Lung microvascular endothelial cell (primary cell): ENCODE data around the gene IFTAP. TPM values are rescaled to one million over a fixed set of nuclear protein-coding genes. Genes with fewer than 3 reads are reported as not detected.

Experiments used
- DNase-seq, 2 donors: peaks; one replicate each; pipeline versions ENCODE4 v3.0.0 to v3.0.0-alpha.2; 2010; ENCODE audit warnings: low read depth in 2 of 2
- total RNA-seq: library from RNA; depleted of rRNA; stranded (reverse); fragments of >200 nt; gene quantifications from 2 replicates; pipeline ENCODE4 v1.2.1, GENCODE V29; 2014

IFTAP gene
- total RNA-seq, 1 donor from 2014 or later: 27.0 TPM

GRCh38 chr11:36596880-36597279, 2.6 kb downstream of the IFTAP start:
- no peak for DNase-seq

GRCh38 chr11:36598051-36598450, 3.7 kb downstream of the IFTAP start, which contains the start of gene RAG2:
RAG2 (minus strand) TSS chr11:36598236; CDS start chr11:36594168, 4,068 bp downstream.
- no peak for DNase-seq

- DNase-seq: no peak
These were observed 5.9 kb downstream of the IFTAP start for GRCh38 chr11:36600180-36600579.

GRCh38 chr11:36601155-36601554, 6.9 kb downstream of the IFTAP start:
- no peak for DNase-seq

DNA sequence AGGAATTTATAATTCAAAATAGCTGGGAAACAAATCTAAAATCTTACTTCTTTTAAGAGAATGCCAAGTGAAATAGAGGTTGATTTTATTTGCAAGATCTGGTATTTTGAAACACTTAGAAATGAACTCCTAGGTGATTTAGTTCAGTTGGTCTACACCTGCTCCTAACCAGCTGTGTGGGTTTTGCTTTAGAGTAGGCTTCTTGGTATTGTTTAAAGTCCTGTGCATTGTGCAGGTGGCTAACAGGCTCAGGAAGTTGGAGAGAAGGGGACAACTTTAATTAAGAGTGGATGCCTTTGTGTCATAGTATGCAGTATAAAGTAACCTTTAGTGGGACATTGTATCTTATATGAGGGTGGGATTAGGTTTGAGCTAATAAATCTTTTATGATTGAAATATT, 7.8 kb downstream of the IFTAP start:
- no peak for DNase-seq

DNA sequence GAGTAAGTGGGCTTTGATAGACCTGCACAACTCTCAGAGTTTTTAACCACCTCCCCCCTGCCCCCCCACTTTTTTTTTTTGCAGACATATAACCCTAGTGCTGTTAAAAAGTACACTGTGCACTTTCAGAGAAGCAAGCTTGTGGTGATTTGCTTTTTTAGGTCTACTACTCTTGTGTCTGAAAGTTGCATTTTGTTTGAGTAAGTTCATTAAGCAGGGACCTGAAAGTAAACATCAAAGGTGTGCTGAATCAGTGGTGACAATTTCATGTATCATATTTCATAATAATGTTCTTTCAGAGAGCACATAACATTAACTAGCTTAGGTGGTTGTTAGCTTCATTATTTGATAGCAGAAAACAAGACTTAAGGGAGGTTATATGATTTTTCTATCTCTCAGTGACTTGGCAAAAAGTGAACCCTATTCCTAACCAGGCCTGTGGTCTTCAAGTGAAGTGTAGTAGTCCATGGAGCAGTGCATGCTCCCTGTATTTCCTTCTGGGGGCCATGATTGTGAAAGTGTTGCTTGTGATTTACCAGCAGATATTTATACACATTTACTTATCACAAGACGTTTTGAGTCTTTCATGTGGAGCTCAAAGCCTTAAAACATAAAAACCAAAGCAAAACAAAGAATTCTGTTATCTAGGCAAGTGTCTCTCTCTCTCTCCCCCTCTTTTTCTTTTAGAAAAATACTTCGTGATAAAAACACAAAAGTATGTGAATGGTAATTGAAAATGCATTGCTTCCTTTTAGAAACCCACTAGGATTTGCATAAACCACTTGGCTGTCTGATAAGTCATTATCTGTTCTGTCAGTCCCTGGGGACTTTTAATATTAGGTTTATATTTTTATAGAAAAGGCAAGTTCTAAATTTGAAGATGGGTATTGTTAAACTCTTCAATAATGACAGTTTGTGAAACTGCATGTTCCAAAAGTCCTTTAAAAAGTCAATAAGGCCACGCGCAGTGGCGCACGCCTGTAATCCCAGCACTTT, 11.2 kb downstream of the IFTAP start:
- DNase-seq: no peak

- no peak for DNase-seq
These were observed 14.3 kb downstream of the IFTAP start for GRCh38 chr11:36608491-36609199.

DNA sequence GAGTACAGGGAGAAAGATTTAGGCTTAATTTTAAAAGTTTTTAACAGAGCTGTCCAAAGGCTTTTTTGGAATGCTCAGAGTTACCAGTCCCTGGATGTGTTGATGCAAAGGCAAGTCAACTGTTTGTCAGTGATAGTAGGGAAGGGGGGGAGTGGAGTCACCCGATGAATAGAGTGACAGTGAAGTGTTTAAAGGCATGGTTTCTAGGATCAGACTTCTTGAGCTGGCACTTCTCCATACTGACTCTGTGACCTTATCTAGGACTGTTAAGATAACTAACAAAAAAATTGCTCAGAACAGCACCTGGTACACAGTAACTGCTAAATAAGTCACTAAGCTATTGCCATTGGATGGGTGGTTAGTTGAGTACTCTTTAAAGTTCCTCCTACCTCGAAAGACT, 15.1 kb downstream of the IFTAP start:
- DNase-seq: no peak

DNA sequence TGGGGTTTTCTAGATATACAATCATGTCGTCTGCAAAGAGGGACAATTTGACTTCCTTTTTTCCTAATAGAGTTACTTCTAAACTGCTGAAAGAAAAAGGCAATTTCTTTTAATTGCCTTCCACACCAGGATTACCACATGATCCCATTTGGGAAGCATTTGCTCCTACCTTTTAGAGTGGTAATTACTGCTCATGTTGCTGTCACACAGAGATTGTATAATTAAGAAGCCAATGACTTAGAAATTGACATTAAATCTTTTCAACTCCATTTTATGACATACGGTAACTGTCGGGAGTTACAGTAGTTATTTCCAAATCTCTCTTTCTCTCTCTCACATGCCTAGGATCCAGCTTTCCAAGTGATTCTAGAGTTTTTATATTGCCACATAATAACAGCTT, 21.5 kb downstream of the IFTAP start:
- DNase-seq: no peak

DNA sequence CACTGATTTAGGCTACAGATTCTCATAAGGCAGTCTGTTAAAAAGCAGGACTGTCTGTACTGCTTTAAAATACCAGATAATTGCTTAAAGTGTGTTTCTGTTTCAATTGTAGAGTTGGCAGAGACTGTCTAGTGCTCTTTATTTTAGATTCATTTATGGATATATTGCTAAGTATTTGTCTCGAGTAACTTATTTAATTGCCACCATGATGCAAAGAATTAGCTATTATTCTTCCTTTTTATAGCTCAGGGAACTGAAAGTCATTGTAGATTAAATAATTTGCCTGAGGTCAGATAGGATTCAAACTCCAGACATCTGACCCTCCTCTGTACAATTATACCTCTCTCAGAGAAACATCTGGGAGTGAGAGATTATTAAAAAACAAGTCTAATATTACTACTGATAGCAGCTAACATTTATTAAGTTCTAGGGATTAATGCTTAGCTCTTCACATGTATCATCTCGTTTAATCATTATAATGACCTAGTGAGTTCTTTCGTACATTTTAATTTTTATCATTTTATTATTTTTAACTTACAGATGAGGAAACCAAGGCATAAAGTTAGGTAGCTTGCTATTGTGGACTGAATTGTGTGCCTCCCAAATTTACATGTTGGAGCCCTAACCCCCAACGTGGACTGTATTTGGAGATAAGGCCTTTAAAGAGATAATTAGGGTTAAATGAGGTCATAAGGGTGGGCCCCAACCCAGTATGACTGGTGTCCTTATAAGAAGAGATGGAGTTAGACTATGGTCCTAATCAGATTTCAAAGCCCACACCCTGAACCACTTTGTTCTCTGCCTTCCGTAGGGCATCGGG, 23.5 kb downstream of the IFTAP start:
- no peak for DNase-seq

GRCh38 chr11:36618363-36619047, 24.2 kb downstream of the IFTAP start:
- no peak for DNase-seq

- DNase-seq: peak; percentile 1 to 86
These were observed 25.2 kb downstream of the IFTAP start for GRCh38 chr11:36619502-36619901.

DNA sequence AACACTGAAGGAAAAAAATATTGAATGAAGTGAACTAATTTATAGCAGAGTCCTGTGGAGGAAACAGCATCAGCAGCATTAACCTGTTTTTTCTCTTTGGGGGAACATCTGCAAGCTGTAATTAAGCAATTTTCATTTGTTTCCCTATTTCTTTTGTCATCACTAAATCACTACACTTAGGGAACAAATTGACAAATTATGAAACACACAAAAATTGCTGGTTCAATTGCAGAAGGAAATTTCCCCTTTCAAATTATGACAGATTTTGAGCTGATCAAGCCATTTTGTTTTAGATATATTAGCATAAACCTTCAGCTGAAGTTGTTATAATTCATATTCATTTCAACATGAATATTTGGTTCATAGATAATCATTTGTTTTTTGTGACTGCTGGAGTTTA, 25.9 kb downstream of the IFTAP start:
- no peak for DNase-seq

GRCh38 chr11:36622431-36623136, 28.3 kb downstream of the IFTAP start:
- peak; percentile 7 to 76 for DNase-seq

DNA sequence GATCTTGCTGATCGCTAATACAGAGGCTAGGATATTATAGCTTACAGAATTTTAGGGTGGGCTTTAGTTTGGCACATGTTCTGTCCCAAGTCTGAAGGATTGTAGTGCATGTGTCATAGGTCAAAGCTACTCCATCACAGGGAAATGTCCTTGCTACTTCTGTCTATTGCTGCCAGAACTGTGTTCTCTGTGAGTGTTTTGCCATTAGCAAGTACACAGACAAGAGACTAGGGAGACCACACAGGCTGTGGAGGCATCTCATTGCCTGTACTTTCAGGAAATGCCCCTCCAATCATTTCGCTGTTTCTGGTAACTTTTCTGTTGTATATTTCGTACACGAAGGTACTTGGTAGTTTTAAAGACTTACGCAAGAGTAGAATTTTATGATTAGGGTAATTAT, 29.2 kb downstream of the IFTAP start:
- DNase-seq: no peak

DNA sequence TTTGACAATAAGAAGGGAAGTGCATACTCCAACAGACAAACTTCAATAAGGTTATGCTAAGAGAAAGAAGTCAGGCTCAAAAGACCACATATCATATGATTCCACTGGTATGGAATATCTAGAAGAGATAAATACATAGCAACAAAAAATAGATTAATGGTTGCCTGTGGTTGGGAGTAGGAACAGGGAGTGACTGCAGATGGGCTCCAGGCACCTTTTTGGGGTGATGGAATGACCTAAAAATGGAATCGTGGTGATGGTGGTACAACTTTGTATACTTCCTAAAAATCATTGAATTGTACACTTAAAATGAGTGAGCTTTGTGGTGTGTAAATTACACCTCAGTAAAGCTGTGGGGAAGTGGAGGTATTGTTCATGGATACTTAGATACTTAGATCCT, 32.7 kb downstream of the IFTAP start:
- DNase-seq: no peak

DNA sequence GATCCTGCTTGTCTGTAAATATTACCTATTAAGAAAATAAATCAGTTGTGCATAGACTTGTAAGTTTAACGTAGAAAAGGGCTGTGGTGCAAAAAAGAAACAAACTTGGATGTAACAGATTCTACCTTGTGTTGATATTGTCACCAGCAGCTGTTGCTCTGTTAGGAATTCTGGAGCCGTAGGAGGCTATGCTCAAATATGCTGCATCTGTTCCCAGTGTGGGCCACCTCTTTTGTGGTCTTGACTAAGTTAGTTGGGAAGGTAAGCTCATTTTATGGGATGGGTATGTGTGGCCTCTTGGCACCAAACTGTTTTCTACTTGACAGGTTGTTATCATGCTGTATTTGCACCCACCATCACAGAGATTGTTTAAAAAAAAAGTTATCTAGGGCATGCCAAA, 33.2 kb downstream of the IFTAP start:
- no peak for DNase-seq

- DNase-seq: no peak
These were observed 33.8 kb downstream of the IFTAP start for GRCh38 chr11:36628141-36628540.

GRCh38 chr11:36628765-36629244, 34.5 kb downstream of the IFTAP start:
- DNase-seq: no peak

DNA sequence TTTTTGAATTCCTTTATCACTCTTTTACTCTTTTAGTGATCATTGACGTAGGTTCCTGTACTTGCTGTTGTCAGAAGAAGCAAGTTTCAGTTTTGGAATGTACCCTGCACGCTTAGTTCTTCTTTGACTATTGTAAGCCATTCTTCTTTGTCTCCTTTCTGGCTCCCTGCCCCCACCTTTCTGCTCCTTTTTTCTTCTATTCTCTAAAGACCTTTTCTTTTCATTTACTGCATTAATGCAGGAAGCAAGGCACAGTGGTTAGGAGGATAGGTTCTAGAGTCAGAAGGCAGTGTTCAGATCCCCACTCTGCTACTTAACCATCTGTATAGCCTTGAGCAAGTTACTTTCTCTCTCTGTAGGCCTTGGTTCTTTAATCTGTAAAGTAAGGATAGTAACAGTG, 37.5 kb downstream of the IFTAP start:
- no peak for DNase-seq
